HG03457 (cell line): ENCODE results near the gene IQGAP2.
"Not testable (repeated sequence)": the region's sequence is repeated elsewhere in the genome, so short reads cannot be mapped to it uniquely, and the experiment has no call there.

Source experiments
- ATAC-seq: cut with Tn5 transposase; IDR thresholded peaks from one replicate; pipeline ENCODE4 v1.9.1; 2021; ENCODE audit warnings: moderate number of reproducible peaks; ENCODE audit not compliant: unreplicated experiment

IQGAP2 gene

GRCh38 chr5:76402886-76403765 lies at the start of gene IQGAP2:
TSS of gene IQGAP2 (plus strand) at chr5:76403285. CDS start at chr5:76403546, 261 bp downstream.
- peak; percentile 41 for ATAC-seq

GRCh38 chr5:76356887-76357286 lies 46.2 kb upstream of the IQGAP2 start:
- no peak for ATAC-seq

- no peak for ATAC-seq
Observed at GRCh38 chr5:76363352-76364225, 39.5 kb upstream of the IQGAP2 start.

- ATAC-seq: no peak
Observed at GRCh38 chr5:76364226-76364589, 38.9 kb upstream of the IQGAP2 start.

- no peak for ATAC-seq
Observed at GRCh38 chr5:76365561-76365960, 37.5 kb upstream of the IQGAP2 start.

GRCh38 chr5:76366596-76366995 lies 36.5 kb upstream of the IQGAP2 start:
- no peak for ATAC-seq

- ATAC-seq: no peak
Observed at GRCh38 chr5:76367623-76368371, 35.3 kb upstream of the IQGAP2 start.

GRCh38 chr5:76368941-76369340 lies 34.1 kb upstream of the IQGAP2 start:
- no peak for ATAC-seq

- ATAC-seq: not testable (repeated sequence)
Observed at GRCh38 chr5:76369668-76370067, 33.4 kb upstream of the IQGAP2 start.

- ATAC-seq: no peak
Observed at GRCh38 chr5:76371960-76372322, 31.1 kb upstream of the IQGAP2 start.

- no peak for ATAC-seq
Observed at GRCh38 chr5:76372323-76373054, 30.6 kb upstream of the IQGAP2 start.

GRCh38 chr5:76376148-76376865 lies 26.8 kb upstream of the IQGAP2 start:
- no peak for ATAC-seq

GRCh38 chr5:76376866-76377230 lies 26.2 kb upstream of the IQGAP2 start:
- ATAC-seq: no peak

GRCh38 chr5:76378355-76378754 lies 24.7 kb upstream of the IQGAP2 start:
- ATAC-seq: no peak

GRCh38 chr5:76379316-76379715 lies 23.8 kb upstream of the IQGAP2 start:
- ATAC-seq: no peak

- no peak for ATAC-seq
Observed at GRCh38 chr5:76379855-76380254, 23.2 kb upstream of the IQGAP2 start.

- no peak for ATAC-seq
Observed at GRCh38 chr5:76380346-76381066, 22.6 kb upstream of the IQGAP2 start.

GRCh38 chr5:76383126-76383832 lies 19.8 kb upstream of the IQGAP2 start:
- ATAC-seq: no peak

- ATAC-seq: no peak
Observed at GRCh38 chr5:76384189-76384588, 18.9 kb upstream of the IQGAP2 start.
